ENCODE measurements around the gene CLCC1. TPM values are rescaled to one million over a fixed set of nuclear protein-coding genes. Genes with fewer than 3 reads are reported as not detected.
A peak's percentile ranks its signal among the peaks of the same experiment; 100 is the strongest.
"Not testable (repeated sequence)": the region's sequence is repeated elsewhere in the genome, so short reads cannot be mapped to it uniquely, and the experiment has no call there.

CLCC1 gene
- total RNA-seq, 2 donors from 2014 or later, result 30.5 to 33.3 TPM

GRCh38 chr1:108951242-108951641 lies 12.0 kb downstream of the CLCC1 start:
- Histone ChIP-seq H3K27me3 (replicated peaks; ENCODE audit: insufficient read depth) (no peaks in the 10 kb centered on the region), H3K9me3 (no peaks in the 10 kb centered on the region), H3K4me1 (replicated peaks) (no peaks in the 10 kb centered on the region), H3K36me3 (no peaks in the 10 kb centered on the region), H3K4me3 (no peak overlapping the region), H3K27ac (no peak overlapping the region)
- WGBS, result 97% methylated on average over 3 of the region's 3 CpGs
- TF ChIP-seq CTCF (IDR thresholded peaks at IDR 0.05) (no peak), POLR2AphosphoS5 (IDR thresholded peaks at IDR 0.05) (no peak), POLR2A (IDR thresholded peaks at IDR 0.05) (no peak)
- intact Hi-C loops (cut with DNase I), result no loop called here
- DNase-seq (ENCODE audit: low spot score), result no peak

- Histone ChIP-seq H3K36me3 (no peaks in the 10 kb centered on the region), H3K27ac (no peak overlapping the region), H3K4me3 (no peak overlapping the region), H3K9me3 (no peaks in the 10 kb centered on the region), H3K4me1 (replicated peaks) (no peaks in the 10 kb centered on the region), H3K27me3 (replicated peaks; ENCODE audit: insufficient read depth) (no peaks in the 10 kb centered on the region)
- intact Hi-C loops (cut with DNase I), result no loop called here
- DNase-seq (ENCODE audit: low spot score), result no peak
- TF ChIP-seq POLR2AphosphoS5 (IDR thresholded peaks at IDR 0.05), result no peak
- TF ChIP-seq POLR2A (IDR thresholded peaks at IDR 0.05), result no peak
- TF ChIP-seq CTCF (IDR thresholded peaks at IDR 0.05), result no peak
- 76% methylated on average over 4 of the region's 4 CpGs for WGBS
Measured at GRCh38 chr1:108949044-108949443, 14.2 kb downstream of the CLCC1 start.

- DNase-seq (ENCODE audit: low spot score), result peak; percentile 14
- no peak overlapping the region for H3K4me3 ChIP-seq
- intact Hi-C loops (cut with DNase I), result no loop called here
Measured at GRCh38 chr1:108947871-108948525, 15.3 kb downstream of the CLCC1 start.

DNA sequence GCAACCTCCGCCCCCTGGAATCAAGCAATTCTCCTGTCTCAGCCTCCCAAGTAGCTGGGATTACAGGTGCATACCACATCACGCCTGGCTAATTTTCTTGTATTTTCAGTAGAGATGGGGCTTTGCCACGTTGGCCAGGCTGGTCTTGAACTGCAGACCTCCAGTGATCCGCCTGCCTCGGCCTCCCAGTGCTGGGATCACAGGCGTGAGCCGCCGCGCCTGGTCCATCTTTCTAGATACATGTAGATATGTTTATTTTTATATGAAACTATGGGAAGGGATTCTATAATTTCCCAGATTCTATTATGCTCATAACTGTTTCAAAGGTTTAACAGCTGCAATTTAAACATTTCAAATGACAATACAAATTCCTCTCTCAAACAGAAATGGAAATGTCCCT lies 27.1 kb downstream of the CLCC1 start:
- no peaks in the 10 kb centered on the region for H3K27me3 ChIP-seq (replicated peaks; ENCODE audit: insufficient read depth)
- no peaks in the 10 kb centered on the region for H3K9me3 ChIP-seq
- TF ChIP-seq CTCF (IDR thresholded peaks at IDR 0.05), result no peak
- TF ChIP-seq POLR2A (IDR thresholded peaks at IDR 0.05), result no peak
- TF ChIP-seq POLR2AphosphoS5 (IDR thresholded peaks at IDR 0.05), result no peak
- no peak for DNase-seq (ENCODE audit: low spot score)
- WGBS, result 96% methylated on average over 9 of the region's 9 CpGs
- H3K27ac ChIP-seq, result no peak overlapping the region
- H3K36me3 ChIP-seq, result peaks cover 3 to 4% of the 10 kb centered on the region in 2 donors
- intact Hi-C loops (cut with DNase I), result no loop called here
- no peaks in the 10 kb centered on the region for H3K4me1 ChIP-seq (replicated peaks)
- no peak overlapping the region for H3K4me3 ChIP-seq

More at GRCh38 chr1:108947871-108948525, 15.3 kb downstream of the CLCC1 start:
- Histone ChIP-seq H3K36me3 (no peaks in the 10 kb centered on the region), H3K27ac (peak overlapping the region; percentile 41 to 60), H3K4me1 (replicated peaks) (no peaks in the 10 kb centered on the region), H3K27me3 (replicated peaks; ENCODE audit: insufficient read depth) (no peaks in the 10 kb centered on the region), H3K9me3 (no peaks in the 10 kb centered on the region)
- 6% methylated on average over 6 of the region's 6 CpGs for WGBS
- no peak for TF ChIP-seq POLR2A (IDR thresholded peaks at IDR 0.05)
- no peak for TF ChIP-seq CTCF (IDR thresholded peaks at IDR 0.05)
- no peak for TF ChIP-seq POLR2AphosphoS5 (IDR thresholded peaks at IDR 0.05)

- WGBS, result 73% methylated on average over 5 of the region's 5 CpGs
- intact Hi-C loops (cut with DNase I), result no loop called here
- Histone ChIP-seq H3K4me1 (replicated peaks) (no peaks in the 10 kb centered on the region), H3K27me3 (replicated peaks; ENCODE audit: insufficient read depth) (no peaks in the 10 kb centered on the region), H3K27ac (no peak overlapping the region), H3K36me3 (peaks cover 3 to 10% of the 10 kb centered on the region in 2 donors), H3K9me3 (no peaks in the 10 kb centered on the region), H3K4me3 (no peak overlapping the region)
- TF ChIP-seq POLR2A (IDR thresholded peaks at IDR 0.05) (no peak), CTCF (IDR thresholded peaks at IDR 0.05) (no peak), POLR2AphosphoS5 (IDR thresholded peaks at IDR 0.05) (no peak)
- DNase-seq (ENCODE audit: low spot score), result no peak
Measured at GRCh38 chr1:108933944-108934343, 29.3 kb downstream of the CLCC1 start.

DNA sequence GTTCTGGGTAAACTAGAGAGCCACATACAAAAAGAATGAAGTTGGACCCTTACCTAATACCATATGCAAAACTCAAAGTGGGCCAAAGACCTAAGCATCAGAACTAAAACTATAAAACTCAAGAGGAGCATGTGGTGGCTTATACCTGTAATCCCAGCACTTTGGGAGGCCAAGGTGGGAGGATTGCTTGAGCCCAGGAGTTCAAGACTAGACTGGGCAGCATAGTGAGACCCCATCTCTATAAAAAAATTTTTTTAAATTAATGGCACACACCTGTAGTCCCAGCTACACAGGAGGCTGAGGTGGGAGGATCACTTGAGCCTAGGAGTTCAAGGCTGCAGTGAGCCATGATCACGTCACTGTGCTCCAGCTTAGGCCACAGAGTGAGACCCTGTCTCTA lies 35.7 kb downstream of the CLCC1 start:
- intact Hi-C loops (cut with DNase I); H3K27me3 ChIP-seq (replicated peaks; ENCODE audit: insufficient read depth); H3K4me1 ChIP-seq (replicated peaks); H3K4me3 ChIP-seq; H3K9me3 ChIP-seq; H3K27ac ChIP-seq; DNase-seq (ENCODE audit: low spot score); H3K36me3 ChIP-seq: not testable (repeated sequence)
- 100% methylated on average over 1 of the region's 1 CpG for WGBS
